NCI-H1930 (cell line): Measurements from ENCODE around the gene ZNF646.
A peak's percentile ranks its signal among the peaks of the same experiment; 100 is the strongest.
"Not testable (repeated sequence)": the region's sequence is repeated elsewhere in the genome, so short reads cannot be mapped to it uniquely, and the experiment has no call there.

Experiments used
- DNase-seq, 2 experiments: peaks; one replicate each; lab custom pipeline; 2025; lab: John Stamatoyannopoulos, UW

Gene ZNF646

DNA sequence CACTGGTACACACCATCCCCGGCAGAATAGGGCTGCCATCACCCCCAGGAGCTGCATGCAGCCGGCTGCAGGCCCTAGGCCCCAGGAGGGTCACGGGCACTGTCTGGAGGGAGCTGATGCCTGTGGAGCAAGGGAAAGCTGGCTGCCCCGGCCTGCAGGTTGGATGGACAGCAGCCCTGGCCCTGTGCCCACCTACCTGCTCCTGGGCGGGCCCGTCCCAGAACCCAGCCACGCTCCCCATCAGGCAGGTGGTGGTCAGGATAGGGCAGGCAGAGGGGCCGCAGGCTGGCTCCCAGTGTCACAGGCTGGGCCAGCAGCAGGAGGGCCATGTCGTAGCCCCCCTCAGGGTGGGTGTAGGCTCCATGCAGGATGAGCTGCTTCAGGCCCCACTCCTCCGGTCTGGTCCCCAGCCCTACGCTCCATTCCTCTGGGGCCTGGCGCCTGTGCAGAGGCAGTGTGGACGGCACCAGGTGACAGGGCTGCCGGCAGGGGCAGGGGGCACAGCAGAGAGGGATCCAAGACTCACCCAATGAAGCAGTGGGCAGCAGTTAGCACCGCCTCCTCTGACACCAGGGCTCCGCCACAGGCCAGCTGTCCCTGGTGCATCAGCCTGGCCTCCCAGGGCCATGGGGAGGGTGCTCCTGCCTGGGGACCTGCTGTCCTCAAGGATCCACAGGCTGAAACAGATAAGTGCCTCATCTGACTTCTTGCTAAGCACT, 10.5 kb downstream of the ZNF646 start:
- DNase-seq: no peak

DNA sequence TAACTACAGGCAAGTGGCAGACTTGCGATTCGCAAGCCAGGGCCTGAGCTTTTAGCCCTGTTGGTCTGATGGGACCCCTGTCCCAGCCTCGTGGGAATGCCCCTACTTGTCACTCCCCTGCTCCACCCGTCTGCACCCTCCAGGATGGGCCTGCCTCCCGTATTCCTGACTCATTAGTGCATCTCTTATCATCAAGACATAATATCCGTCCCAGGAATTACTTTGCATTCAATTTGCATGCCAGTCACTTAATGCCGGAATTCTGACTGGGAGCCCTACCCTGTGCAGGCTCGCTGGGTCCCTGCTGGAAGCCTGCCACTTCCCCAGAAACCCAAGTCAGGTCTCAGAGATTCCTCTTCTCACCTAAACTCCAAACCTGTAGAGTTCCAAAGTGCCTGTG, 11.2 kb downstream of the ZNF646 start:
- DNase-seq: no peak

DNA sequence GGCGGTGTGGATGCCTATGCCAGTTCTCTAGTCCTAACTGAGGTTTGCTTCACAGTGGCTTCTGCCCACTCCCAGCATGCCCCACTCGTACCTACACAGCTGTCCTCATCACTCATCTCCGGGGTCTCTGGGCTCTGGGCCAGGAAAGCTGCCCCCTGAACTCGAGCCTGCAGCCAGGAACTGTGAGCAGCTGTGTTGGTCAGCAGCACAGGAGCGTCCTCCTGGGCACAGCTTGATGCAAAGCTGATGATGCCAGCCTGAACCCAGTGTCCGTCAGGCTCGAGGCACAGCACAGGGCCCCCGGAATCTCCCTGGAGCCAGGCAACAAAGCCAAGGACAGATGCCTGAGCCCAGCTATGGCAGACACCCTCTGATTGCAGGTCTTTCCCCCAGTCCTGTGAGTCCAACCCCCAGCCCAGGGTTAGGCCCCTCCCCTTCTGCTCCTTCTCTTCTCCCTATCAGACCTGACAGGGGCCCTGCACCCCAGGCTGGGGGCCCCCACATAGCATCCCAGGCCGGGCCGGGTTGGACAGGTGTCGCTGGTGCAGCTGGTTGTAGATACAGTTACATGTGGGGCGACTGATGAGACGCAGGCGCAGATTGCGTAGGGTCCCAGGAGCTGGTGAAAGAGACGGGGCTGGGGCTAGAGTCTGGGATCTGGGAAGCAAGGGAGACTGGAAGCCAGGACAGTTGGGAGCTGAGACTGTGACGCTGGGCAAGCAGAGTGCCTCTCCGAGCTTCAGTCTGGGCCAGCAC, 11.8 kb downstream of the ZNF646 start:
- DNase-seq: no peak

DNA sequence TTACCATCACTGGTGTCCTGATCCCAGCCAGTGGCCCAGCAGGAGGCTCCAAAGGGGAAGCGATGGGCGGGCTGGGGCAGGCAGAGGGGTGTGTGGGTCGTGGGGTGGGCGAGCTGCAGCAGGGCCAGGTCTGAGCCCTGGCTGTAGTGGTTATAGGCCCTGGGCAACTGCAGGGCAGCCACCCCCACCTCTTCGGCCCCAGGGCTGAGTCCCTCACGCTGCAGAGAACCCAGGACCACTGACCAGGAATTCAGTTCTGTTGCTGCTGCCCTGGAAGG, 12.3 kb downstream of the ZNF646 start:
- DNase-seq: no peak

DNA sequence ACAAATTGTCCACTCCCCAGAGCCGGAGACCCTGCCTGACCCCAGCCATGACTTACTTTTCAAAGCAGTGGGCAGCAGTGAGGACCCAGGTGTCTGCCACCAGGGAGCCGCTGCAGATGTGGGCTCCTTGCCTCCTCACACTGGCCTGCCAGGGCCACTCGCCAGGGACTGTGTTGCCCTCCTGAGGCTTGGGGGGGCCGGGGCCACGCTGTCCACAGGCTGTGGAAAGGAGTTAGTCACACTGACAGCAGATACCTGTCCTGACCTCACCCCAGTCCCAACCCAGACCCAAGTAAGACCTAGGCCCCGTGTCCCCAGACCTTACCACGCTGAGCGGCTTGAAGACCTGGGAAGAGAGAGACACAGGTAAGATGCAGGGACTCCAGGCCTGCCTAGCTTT, 13.3 kb downstream of the ZNF646 start:
- DNase-seq: no peak

DNA sequence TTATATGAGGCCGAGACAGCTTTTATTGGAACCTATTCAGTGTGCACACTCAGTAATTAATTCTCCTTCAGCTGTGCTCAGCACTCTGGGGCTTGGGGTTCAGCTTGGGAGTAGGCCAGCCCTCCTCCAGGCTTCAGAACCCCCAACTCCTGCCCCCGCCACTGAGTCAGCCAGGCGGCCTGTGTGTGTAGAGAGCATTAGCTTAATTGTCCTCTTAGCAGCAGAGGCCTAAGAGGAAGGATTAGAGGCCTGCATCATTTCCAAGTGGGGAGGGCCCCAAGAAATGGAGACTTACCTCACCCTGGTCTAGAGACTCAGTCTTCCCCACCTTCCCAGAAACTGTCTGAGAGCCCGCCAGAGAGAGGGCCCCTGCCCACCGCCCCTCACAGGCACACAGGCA, 13.7 kb downstream of the ZNF646 start:
- no peak for DNase-seq

DNA sequence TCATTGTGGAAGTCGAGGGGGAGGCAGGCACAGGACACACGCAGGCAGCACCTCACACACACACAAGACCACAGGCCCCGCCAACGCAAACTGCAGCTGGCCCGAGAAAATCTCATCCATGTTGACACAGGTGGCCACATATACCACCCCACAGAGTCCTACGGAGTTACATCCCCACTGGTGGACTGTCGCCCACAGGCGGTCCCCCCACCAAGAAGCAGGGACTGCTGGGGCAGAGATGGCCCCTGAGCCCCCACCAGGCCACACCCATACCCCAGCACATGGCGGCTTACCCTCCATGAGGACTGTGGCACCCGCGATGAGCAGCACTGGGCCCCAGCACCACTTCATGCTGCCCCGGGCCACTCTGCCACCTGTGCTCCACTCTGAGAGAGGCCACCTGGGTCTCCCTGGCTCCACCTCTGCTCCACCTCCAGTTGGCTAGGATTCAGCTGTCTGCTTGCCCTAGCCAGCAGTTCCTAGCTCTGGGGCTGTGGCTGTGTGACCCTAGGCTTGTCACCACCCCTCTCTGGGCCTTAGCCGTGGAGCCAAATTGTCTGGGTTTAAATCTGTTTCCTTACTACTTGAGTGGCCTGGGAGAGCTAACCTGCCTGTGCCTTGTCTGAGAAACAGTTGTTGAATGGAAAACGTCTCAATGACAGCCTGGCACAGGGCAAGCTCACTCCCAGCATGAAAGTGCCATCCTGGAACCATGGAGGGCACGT, 14.4 kb downstream of the ZNF646 start, which contains the start of gene PRSS53:
Gene PRSS53, minus strand, starts transcription at position 485 of the 725 bp plus-strand sequence. Its CDS starts 134 bp downstream, at position 351.
- no peak for DNase-seq

DNA sequence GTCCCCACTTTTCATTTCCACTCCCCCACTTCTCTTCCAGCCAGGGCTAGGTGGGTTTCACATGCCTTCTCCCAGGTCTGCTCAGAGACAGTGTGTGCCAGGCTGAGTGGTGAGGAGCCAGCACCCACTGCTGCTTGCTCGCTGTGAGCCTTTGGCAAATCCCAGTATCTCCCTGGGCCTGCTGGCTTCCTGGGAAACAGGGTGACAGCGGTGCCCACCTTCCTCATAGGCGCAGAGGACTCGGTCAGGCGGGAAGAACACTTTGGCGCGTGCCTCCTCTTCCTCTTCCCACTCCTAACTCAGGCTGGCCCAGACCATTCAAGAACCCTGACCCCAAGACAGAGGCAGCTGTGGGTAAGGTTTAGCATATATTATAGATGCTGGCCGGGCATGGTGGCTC, 15.0 kb downstream of the ZNF646 start:
- no peak for DNase-seq

DNA sequence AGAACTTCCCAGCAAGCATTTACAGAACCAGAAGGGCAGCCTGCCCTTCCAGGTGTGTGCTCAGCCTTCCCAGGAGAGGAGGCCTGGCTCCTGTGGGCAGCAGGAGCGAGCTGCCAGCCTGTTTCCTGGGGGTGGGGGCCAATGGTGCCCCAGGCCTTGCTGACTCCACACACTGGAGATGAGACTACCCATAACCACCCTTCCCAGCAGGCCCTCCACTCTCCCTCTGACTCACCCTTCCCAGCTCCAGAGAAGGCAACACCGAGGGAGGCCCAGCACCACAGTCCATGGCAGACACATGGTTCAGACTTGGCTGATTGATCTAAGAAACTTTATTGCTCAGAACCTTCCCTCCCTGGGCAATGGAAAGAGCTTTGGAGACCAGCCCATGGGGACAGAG, 16.3 kb downstream of the ZNF646 start:
- DNase-seq: no peak

DNA sequence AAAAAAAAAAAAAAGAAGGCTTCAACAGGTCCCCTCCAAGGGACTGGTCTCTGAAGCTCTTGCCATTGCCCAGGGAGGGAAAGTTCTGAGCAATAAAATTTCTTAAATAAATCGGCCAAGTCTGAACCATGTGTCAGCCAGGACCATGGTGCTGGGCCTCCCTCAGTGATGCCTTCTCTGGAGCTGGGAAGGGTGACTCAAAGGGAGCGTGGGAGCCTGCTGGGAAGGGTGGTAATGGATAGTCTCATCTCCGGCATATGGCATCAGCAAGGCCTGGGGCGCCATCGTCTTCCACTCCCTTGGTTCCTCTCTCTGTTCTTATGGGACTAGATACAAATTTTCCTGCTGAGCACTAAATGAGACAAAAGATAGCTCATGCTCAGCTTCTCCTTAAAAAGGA, 18.1 kb downstream of the ZNF646 start:
- no peak for DNase-seq

DNA sequence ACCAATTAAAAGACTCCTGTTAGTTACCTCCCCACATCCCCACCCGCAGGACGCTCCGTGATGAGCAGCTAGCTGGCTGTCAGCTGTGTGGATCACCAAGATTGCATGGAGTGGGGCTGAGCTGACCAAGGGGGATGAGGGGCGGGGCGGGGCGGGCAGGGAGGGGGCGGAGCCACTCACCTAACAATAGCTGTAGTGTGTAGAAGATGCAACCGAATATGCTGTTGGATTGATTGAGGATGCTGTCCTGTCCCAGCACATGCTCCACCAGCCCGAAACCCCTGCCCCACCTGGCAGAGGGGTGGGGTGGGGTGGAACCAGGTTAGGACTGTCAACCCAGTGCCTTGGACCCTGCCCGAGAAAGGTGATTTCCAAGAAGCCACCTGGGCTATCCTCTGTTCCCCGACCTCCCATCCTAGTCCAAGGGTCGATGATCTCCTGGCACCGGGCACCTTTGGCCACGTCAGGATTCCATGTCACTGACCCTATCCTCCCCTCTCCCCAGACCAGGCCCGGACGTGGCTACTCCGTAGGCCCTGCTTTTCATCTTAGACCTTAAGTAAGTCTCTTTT, 19.0 kb downstream of the ZNF646 start:
- DNase-seq: no peak

DNA sequence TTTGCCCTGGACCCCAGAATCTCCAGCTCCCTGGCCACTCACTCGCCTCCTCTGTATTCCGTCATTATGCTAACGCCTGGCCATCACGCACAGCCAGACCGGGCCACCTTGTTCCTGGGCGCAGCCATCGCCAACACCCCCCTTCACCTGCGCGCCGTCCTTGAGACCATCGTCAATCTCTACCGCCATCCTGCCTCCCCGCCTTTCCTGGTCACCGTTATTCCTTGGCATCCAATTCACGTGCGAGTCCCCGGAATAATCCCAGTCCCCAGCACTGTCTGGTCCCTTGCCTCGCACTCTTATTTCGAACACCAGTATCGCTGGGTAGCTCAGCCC, 19.8 kb downstream of the ZNF646 start:
- DNase-seq: no peak

DNA sequence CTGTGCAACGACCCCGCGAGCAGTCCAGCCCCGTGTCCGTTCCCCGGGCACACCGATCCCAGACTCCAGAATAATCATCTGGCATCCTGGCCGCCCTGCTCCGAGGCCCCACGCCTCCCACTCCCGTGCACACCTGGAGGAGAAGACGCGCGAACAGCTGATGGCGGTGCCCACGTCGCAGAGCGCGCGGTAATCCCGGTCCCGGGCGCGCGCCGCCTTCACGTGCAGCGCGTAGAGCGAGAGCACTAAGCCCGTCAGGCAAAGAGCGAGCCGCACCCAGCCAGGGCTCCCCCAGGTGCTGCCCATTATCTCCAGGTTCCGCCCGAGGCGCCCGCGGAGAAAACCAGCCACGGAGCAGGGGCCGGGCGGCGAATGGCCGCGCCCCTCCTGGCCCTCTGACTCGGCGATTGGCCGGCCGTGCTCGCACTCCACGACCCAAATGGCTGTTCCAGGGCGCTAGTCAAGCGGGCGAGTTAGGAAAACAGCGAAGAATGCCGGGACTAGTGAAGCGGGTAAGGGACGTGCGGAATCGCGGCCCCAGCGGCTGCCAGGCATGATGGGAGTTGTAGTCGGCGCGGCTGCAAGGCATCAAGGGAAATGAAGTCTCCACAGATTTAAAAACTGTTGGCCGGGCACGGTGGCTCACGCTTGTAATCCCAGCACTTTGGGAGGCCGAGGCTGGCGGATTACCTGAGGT, 20.4 kb downstream of the ZNF646 start, which contains the start of gene VKORC1:
Gene VKORC1, minus strand, starts transcription at position 374 of the 697 bp plus-strand sequence. Its CDS starts 68 bp downstream, at position 306.
- DNase-seq: peak; percentile 98 to 99

DNA sequence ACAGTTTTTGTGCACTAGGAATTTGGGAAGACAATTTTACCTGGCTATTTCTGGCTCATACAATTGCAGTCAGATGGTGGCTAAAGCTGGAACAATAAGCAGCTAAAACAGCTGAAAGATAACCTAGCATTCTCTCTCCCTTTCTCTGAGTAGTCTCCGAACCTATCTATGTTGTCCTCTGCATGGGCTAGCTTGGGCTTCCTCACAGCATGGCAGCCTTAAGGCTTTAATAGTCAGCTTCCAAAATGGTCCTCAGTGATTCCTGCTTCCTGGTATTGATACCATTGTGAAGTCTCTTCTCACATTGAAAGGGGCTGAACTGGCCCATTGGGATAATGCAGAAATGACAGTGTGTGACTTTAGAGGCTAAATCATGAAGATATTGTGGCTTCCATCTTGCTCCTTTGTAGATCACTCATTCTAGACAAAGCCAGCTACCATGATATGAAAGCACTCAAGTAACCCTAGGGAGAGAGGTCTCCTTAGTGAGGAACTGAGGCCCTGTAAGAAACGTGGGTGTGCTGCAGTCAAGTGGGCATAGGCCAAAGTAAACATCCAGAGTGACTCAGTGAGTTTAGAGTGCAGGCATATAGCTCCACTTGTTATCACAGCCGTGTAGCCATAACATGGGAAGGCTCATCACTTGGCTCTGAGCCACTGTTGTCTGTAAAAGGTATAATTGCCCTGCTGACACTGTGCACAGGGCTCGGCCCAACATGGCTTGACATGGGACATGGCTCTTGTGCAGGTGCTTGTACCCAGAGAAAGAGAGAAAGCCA, 25.8 kb downstream of the ZNF646 start:
- DNase-seq: no peak

DNA sequence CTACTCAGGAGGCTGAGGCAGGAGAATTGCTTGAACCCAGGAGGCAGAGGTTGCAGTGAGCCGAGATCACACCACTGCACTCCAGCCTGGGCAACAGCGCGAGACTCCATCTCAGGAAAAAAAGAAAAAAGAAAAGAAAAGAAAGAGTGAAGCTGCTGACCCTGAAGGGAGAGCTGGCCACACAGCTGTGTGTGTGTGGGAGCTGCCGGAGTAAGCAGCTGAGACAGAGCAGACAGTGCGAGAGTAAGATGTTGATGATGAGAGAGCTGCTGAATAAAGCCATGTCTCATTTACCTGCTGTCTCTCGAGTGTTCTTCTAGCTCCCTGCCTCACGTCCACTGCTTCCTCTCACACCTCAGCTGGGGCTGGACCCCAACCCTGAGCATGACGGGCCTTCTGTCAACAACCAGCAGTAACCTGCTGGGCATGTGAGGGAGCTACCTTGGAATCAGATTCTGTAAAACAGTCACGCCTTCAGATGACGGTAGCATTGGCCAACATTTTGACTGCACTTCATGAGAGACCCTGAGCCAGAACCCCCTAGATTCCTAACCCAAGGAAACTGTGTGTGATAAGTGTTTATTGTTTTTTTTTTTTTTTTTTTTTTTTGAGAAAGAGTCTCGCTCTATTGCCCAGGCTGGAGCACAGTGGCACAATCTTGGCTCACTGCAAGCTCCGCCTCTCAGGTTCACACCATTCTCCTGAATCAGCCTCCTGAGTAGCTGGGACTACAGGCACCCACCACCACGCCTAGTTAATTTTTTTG, 26.8 kb downstream of the ZNF646 start:
- DNase-seq: not testable (repeated sequence)

DNA sequence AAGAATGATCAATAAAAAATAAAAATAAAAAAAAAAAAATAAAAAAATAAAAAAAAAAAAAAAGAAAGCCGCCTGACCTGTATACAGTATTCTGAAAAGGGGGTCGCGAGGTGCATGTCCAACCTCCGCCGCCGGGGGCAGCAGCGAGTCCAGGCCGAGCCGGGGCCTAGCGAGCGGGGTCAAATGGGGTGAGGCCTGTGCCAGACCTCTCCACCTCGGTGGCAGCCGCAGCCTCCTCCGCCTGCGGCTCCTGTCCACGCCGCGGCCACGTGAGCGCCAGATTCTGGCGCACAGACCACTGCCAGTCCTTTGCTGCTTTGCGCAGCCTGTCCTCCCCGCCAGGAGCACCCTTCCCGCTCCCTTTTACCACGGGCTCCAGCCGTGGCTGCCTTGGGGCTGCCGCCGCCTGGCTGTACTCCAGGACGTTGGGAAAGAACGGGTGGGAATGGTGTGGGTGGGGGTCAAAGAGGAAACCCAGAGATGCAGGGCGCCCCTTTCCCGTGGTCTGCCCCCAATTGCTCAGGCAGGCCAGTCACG, 31.5 kb downstream of the ZNF646 start:
- DNase-seq: no peak

DNA sequence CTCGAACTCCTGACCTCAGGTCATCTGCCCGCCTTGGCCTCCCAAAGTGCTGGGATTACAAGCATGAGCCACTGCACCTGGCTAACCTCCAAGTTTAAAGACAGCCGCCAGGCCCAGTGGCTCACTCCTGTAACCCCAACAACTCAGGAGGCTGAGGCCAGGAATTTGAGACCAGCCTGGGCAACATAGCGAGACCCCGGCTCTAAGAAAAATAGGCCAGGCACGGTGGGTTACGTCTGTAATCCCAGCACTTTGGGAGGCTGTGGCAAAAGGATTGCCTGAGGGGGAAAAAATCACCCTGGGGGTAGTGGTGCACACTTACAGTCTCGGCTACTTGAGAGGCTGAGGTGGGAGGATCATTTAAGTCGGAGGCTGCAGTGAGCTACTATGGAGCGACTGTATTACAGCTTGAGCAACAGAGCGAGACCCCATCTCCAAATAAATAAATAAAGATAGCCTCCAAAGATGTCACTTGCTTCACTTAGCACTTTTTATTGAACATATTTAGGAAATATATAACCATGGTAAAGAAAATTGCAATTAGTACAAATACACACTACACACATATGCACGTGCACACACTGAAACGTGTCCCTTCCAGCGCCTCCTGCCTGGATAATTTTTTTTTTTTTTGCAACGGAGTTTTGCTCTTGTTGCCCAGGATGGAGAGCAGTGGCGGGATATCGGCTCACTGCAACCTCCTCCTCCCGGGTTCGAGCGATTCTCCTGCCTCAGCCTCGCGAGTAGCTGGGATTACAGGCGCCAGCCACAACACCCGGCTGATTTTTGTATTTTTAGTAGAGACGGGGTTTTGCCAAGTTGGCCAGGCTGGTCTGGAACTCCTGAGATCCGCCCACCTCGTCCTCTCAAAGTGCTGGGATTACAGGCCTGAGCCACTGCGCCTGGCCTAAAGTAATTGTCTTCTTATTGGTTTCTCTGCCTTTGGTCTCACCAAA, 32.6 kb downstream of the ZNF646 start:
- DNase-seq: no peak

DNA sequence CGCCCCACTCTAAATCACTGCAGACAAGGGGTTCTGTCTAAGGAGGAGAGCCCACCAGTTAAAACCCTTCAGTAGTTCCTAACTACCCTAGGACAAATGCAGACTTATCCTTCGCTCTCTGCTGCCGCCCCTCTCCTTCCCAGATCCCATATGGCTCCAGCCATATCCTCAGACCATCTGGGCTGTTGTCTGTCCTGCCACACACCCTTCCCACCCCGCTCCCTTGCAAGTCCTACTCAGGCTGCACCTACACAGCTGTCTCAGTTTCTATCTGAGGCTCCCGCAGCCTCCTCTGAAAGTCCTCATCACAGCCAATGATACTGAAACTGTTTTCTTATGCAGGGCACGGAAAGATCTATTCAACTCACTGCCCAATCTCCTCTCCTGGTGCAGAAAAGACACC, 33.2 kb downstream of the ZNF646 start:
- no peak for DNase-seq
